ENCODE results near the gene PDE4B. TPM values are rescaled to one million over a fixed set of nuclear protein-coding genes. Genes with fewer than 3 reads are reported as not detected.

PDE4B gene
- polyA plus RNA-seq, 1 experiment = 20.6 TPM

DNA sequence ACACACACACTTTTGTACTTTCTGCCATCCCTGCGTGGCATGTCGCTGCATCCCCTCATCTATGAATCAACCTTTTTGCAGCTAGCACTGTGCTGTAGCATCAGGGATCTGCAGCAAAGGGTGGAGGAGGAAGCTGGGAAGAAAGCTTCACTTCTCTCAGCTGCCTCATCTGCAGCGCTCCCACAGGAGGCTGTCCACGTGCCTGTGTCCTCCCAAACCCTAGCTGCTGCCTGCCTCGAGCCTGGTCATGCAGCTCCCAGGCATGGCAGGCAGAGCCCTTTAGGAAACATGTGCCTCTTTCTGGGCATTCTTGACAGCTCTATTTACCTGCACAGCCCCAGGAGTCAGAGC is 479.2 kb downstream of the PDE4B start:
- TF ChIP-seq, protein P1, sequence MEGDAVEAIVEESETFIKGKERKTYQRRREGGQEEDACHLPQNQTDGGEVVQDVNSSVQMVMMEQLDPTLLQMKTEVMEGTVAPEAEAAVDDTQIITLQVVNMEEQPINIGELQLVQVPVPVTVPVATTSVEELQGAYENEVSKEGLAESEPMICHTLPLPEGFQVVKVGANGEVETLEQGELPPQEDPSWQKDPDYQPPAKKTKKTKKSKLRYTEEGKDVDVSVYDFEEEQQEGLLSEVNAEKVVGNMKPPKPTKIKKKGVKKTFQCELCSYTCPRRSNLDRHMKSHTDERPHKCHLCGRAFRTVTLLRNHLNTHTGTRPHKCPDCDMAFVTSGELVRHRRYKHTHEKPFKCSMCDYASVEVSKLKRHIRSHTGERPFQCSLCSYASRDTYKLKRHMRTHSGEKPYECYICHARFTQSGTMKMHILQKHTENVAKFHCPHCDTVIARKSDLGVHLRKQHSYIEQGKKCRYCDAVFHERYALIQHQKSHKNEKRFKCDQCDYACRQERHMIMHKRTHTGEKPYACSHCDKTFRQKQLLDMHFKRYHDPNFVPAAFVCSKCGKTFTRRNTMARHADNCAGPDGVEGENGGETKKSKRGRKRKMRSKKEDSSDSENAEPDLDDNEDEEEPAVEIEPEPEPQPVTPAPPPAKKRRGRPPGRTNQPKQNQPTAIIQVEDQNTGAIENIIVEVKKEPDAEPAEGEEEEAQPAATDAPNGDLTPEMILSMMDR (IDR thresholded peaks at IDR 0.05; ENCODE audit: insufficient read depth, low read depth, low read length) = no peak
- no peaks in the 10 kb centered on the region for H3K36me3 ChIP-seq (ENCODE audit: control insufficient read depth, insufficient read depth, low read length)
- ChIA-PET POLR2A (interaction anchor here (0.6 to 1.9 kb wide), 2 partner anchors 11 to 60 kb away, joined by 3 to 14 read pairs; no protein-coding TSS in a partner anchor), CTCF (interaction anchor here (0.8 to 1.7 kb wide), 4 partner anchors 60 to 172 kb away, joined by 3 to 5 read pairs (median 4); no protein-coding TSS in a partner anchor)
- no peaks in the 10 kb centered on the region for H3K27me3 ChIP-seq (ENCODE audit: control insufficient read depth, insufficient read depth, low read length)
- H3K4me3 ChIP-seq (ENCODE audit: low read depth, low read length) = peak overlapping the region; percentile 3; the same call in 1 of the 2 replicates
- no peak for DNase-seq (ENCODE audit: low read depth)

GRCh38 chr1:66273656-66274055 is 481.0 kb downstream of the PDE4B start:
- POLR2A ChIA-PET = no interaction called here
- CTCF ChIA-PET = interaction anchor here (1.2 to 1.3 kb wide), 3 partner anchors 22 to 172 kb away, joined by 3 to 6 read pairs (median 3); no protein-coding TSS in a partner anchor
- no peaks in the 10 kb centered on the region for H3K36me3 ChIP-seq (ENCODE audit: control insufficient read depth, insufficient read depth, low read length)
- no peak for DNase-seq (ENCODE audit: low read depth)
- H3K27me3 ChIP-seq (ENCODE audit: control insufficient read depth, insufficient read depth, low read length) = no peaks in the 10 kb centered on the region
- TF ChIP-seq, protein P1 (IDR thresholded peaks at IDR 0.05; ENCODE audit: insufficient read depth, low read depth, low read length) = no peak
- H3K4me3 ChIP-seq (ENCODE audit: low read depth, low read length) = no peak overlapping the region

DNA sequence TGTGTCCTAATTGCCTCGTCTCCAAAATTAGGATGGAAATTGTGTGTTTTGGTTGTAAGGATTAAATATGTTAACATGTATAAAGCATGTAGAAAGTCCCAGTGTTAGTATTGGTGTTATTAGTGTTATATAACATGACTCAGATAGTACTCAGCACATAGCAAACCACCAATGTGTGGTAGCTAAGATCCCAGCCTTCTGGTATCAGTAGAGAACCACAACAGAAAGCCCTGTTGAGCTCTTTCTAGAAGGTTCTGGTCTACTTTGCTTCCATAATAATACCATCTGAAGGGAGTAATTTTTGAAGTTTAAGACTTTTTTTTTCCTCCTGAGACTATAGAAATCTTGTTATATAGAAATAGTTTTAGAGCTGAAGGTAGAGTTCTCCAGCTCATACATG is 481.9 kb downstream of the PDE4B start:
- ChIA-PET CTCF (interaction anchor here (1.2 to 2.0 kb wide), 3 partner anchors 23 to 171 kb away, joined by 3 to 6 read pairs (median 5); no protein-coding TSS in a partner anchor), POLR2A (no interaction called here)
- Histone ChIP-seq H3K4me3 (ENCODE audit: low read depth, low read length) (no peak overlapping the region), H3K36me3 (ENCODE audit: control insufficient read depth, insufficient read depth, low read length) (no peaks in the 10 kb centered on the region), H3K27me3 (ENCODE audit: control insufficient read depth, insufficient read depth, low read length) (no peaks in the 10 kb centered on the region)
- DNase-seq (ENCODE audit: low read depth) = no peak
- TF ChIP-seq, protein P1 (IDR thresholded peaks at IDR 0.05; ENCODE audit: insufficient read depth, low read depth, low read length) = no peak

GRCh38 chr1:66275083-66275482 is 482.4 kb downstream of the PDE4B start:
- H3K36me3 ChIP-seq (ENCODE audit: control insufficient read depth, insufficient read depth, low read length) = no peaks in the 10 kb centered on the region
- ChIA-PET CTCF (interaction anchor here (1.2 to 2.0 kb wide), 3 partner anchors 23 to 171 kb away, joined by 3 to 6 read pairs (median 5); no protein-coding TSS in a partner anchor), POLR2A (no interaction called here)
- DNase-seq (ENCODE audit: low read depth) = no peak
- TF ChIP-seq, protein P1 (IDR thresholded peaks at IDR 0.05; ENCODE audit: insufficient read depth, low read depth, low read length) = no peak
- no peak overlapping the region for H3K4me3 ChIP-seq (ENCODE audit: low read depth, low read length)
- no peaks in the 10 kb centered on the region for H3K27me3 ChIP-seq (ENCODE audit: control insufficient read depth, insufficient read depth, low read length)

DNA sequence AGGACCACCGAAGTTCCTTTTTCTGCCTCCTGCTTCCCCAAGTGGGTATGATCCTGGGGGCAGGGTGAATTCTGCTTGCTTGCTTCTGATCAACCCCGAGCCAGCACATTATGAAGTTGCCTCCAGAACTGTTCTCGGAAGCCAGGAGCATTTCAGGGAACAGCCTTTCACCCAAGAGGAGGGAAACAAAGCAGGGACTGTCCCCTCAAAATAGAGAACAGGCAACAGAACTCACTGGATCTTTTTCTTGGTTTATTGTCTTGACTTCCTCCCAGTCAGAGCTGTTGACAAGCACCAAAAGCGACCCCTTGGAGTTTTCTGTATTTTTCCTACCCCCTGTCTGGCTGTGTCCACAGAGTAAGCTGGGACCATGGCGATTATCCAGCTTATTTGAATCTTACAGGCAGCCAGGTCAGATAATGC is 482.9 kb downstream of the PDE4B start:
- ChIA-PET POLR2A (no interaction called here), CTCF (interaction anchor here (1.0 to 2.0 kb wide), 2 partner anchors 57 to 71 kb away, joined by 3 to 5 read pairs; no protein-coding TSS in a partner anchor)
- DNase-seq (ENCODE audit: low read depth) = no peak
- H3K4me3 ChIP-seq (ENCODE audit: low read depth, low read length) = no peak overlapping the region
- TF ChIP-seq, protein P1 (IDR thresholded peaks at IDR 0.05; ENCODE audit: insufficient read depth, low read depth, low read length) = no peak
- H3K27me3 ChIP-seq (ENCODE audit: control insufficient read depth, insufficient read depth, low read length) = no peaks in the 10 kb centered on the region
- H3K36me3 ChIP-seq (ENCODE audit: control insufficient read depth, insufficient read depth, low read length) = no peaks in the 10 kb centered on the region
